ENCODE results near the gene UGT1A9. TPM values are rescaled to one million over a fixed set of nuclear protein-coding genes. Genes with fewer than 3 reads are reported as not detected.

UGT1A9 gene
- total RNA-seq, 2 donors from 2014 or later: not detected

- H3K9me3 Mint-ChIP-seq: no peaks in the 10 kb centered on the region
- Histone ChIP-seq H3K9ac (ENCODE audit: extremely low read depth, low read length, poor library complexity, severe bottlenecking) (no peak overlapping the region), H3K27me3 (ENCODE audit: control insufficient read depth, insufficient read depth, low read length, poor library complexity, severe bottlenecking) (peaks cover 8% of the 10 kb centered on the region), H3K4me3 (ENCODE audit: low read length) (no peak overlapping the region), H3K4me1 (ENCODE audit: control insufficient read depth, insufficient read depth, low read length) (no peaks in the 10 kb centered on the region), H3K36me3 (ENCODE audit: control insufficient read depth, insufficient read depth, low read length) (no peaks in the 10 kb centered on the region), H3K9me3 (ENCODE audit: control insufficient read depth, low read length) (no peaks in the 10 kb centered on the region), H3K27ac (ENCODE audit: low read depth, low read length) (no peak overlapping the region)
- 85 to 95% methylated on average over 2 of the region's 2 CpGs for WGBS, 2 experiments (ENCODE audit: insufficient coverage in 1 of 2, insufficient read length in 1 of 2)
- no peaks in the 10 kb centered on the region for H3K4me1 Mint-ChIP-seq
- DNase-seq: no peak
- H3K4me3 Mint-ChIP-seq: no peak overlapping the region
- no peaks in the 10 kb centered on the region for H3K36me3 Mint-ChIP-seq (ENCODE audit: low read depth)
- H3K27ac Mint-ChIP-seq: no peak overlapping the region
- H3K27me3 Mint-ChIP-seq (ENCODE audit: insufficient read depth): peaks cover 7% of the 10 kb centered on the region
- TF ChIP-seq CTCF (conservative IDR thresholded peaks at IDR 0.05): no peak
Measured at GRCh38 chr2:233758849-233759248, 87.2 kb downstream of the UGT1A9 start.

- Histone ChIP-seq H3K27ac (ENCODE audit: low read depth, low read length) (no peak within 1 kb of the TSS), H3K36me3 (ENCODE audit: control insufficient read depth, insufficient read depth, low read length) (no peaks in the 10 kb centered on the region), H3K9ac (ENCODE audit: extremely low read depth, low read length, poor library complexity, severe bottlenecking) (no peak within 1 kb of the TSS), H3K4me1 (ENCODE audit: control insufficient read depth, insufficient read depth, low read length) (no peaks in the 10 kb centered on the region), H3K4me3 (ENCODE audit: low read length) (no peak within 1 kb of the TSS), H3K27me3 (ENCODE audit: control insufficient read depth, insufficient read depth, low read length, poor library complexity, severe bottlenecking) (peaks cover 14% of the 10 kb centered on the region), H3K9me3 (ENCODE audit: control insufficient read depth, low read length) (no peaks in the 10 kb centered on the region)
- Mint-ChIP-seq H3K4me1 (no peaks in the 10 kb centered on the region), H3K27me3 (ENCODE audit: insufficient read depth) (peaks cover 7% of the 10 kb centered on the region), H3K4me3 (no peak within 1 kb of the TSS), H3K36me3 (ENCODE audit: low read depth) (no peaks in the 10 kb centered on the region), H3K9me3 (no peaks in the 10 kb centered on the region), H3K27ac (no peak within 1 kb of the TSS)
- WGBS, 2 experiments (ENCODE audit: insufficient coverage in 1 of 2, insufficient read length in 1 of 2): 90 to 92% methylated on average over 2 to 4 of the region's 6 CpGs
- TF ChIP-seq CTCF (conservative IDR thresholded peaks at IDR 0.05): no peak
- DNase-seq: no peak
Measured at GRCh38 chr2:233760043-233760442, 88.3 kb downstream of the UGT1A9 start, which contains the start of gene UGT1A1. TSS of gene UGT1A1 (plus strand) at chr2:233760270. CDS start at chr2:233760288, 18 bp downstream.

- Histone ChIP-seq H3K4me1 (ENCODE audit: control insufficient read depth, insufficient read depth, low read length) (no peaks in the 10 kb centered on the region), H3K27ac (ENCODE audit: low read depth, low read length) (no peak overlapping the region), H3K9ac (ENCODE audit: extremely low read depth, low read length, poor library complexity, severe bottlenecking) (no peak overlapping the region), H3K9me3 (ENCODE audit: control insufficient read depth, low read length) (no peaks in the 10 kb centered on the region), H3K4me3 (ENCODE audit: low read length) (no peak overlapping the region), H3K36me3 (ENCODE audit: control insufficient read depth, insufficient read depth, low read length) (no peaks in the 10 kb centered on the region), H3K27me3 (ENCODE audit: control insufficient read depth, insufficient read depth, low read length, poor library complexity, severe bottlenecking) (peaks cover 14% of the 10 kb centered on the region)
- Mint-ChIP-seq H3K4me1 (no peaks in the 10 kb centered on the region), H3K4me3 (no peak overlapping the region), H3K36me3 (ENCODE audit: low read depth) (no peaks in the 10 kb centered on the region), H3K9me3 (no peaks in the 10 kb centered on the region), H3K27me3 (ENCODE audit: insufficient read depth) (peaks cover 7% of the 10 kb centered on the region), H3K27ac (no peak overlapping the region)
- TF ChIP-seq CTCF (conservative IDR thresholded peaks at IDR 0.05): no peak
- WGBS, 2 experiments (ENCODE audit: insufficient coverage in 1 of 2, insufficient read length in 1 of 2): 86 to 97% methylated on average over 4 of the region's 4 CpGs
- DNase-seq: no peak
Measured at GRCh38 chr2:233761040-233761769, 89.5 kb downstream of the UGT1A9 start.

All from endodermal cell (in vitro differentiated cells).